ENCODE measurements around the gene PDE8B.

Gene PDE8B

DNA sequence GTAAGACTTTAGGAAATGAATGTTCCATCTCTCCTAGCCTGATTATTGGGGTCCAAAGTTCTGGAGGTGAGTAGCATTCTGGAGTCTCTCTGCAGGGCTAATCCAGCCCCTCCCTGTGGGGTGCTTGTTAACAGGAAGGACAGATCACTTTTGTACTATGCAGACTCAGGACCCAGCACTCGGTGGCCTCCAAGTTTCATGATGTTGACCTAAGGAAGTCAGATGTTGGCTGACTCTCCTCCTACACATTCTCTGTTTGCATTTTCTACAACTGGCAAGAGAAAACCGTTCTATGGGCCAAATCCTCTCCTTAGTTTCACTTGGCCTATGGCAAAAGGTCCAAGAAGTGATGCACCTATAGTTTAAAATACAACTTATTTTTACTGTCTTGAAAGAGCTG lies 5.5 kb upstream of the PDE8B start:
- H3K4me3 ChIP-seq (replicated peaks; ENCODE audit: low read depth, low read length) = no peak overlapping the region
- TF ChIP-seq, protein P1, sequence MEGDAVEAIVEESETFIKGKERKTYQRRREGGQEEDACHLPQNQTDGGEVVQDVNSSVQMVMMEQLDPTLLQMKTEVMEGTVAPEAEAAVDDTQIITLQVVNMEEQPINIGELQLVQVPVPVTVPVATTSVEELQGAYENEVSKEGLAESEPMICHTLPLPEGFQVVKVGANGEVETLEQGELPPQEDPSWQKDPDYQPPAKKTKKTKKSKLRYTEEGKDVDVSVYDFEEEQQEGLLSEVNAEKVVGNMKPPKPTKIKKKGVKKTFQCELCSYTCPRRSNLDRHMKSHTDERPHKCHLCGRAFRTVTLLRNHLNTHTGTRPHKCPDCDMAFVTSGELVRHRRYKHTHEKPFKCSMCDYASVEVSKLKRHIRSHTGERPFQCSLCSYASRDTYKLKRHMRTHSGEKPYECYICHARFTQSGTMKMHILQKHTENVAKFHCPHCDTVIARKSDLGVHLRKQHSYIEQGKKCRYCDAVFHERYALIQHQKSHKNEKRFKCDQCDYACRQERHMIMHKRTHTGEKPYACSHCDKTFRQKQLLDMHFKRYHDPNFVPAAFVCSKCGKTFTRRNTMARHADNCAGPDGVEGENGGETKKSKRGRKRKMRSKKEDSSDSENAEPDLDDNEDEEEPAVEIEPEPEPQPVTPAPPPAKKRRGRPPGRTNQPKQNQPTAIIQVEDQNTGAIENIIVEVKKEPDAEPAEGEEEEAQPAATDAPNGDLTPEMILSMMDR (IDR thresholded peaks at IDR 0.05; ENCODE audit: low read length, missing control alignments) = no peak
- no peak for DNase-seq (ENCODE audit: low read depth)

DNA sequence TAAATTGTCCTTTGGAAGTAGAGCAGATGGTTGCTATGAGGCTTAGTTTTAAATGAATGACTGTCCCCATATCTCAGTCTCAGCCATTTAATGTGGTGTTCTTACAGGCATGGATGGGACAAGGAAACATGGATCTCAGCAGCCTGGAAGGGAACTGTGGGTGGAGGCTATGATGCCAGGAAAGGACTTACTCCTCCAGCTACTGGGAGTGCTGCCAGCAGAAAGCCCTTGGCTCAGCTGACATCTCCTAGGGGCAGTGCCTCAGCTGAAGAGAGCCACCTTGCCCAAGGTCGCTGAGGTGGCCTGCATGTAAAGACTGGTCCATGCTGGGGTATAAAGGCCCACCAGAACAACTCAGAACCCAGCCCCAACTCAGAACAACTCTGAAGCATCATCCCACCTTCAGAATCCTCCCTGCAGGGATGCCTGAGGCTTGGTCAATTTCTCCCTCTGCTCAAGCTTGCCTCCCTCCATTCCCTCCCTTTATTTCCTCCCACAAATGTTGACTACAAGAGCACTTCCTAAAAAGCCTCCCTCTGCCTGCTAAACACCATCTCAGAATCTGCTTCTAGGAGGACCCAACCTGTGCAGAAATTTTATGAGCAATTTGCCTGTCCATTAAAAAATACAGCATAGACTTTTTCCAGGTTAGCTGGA lies 1.8 kb upstream of the PDE8B start:
- no peak overlapping the region for H3K4me3 ChIP-seq (replicated peaks; ENCODE audit: low read depth, low read length)
- TF ChIP-seq, protein P1 (IDR thresholded peaks at IDR 0.05; ENCODE audit: low read length, missing control alignments) = no peak
- no peak for DNase-seq (ENCODE audit: low read depth)

DNA sequence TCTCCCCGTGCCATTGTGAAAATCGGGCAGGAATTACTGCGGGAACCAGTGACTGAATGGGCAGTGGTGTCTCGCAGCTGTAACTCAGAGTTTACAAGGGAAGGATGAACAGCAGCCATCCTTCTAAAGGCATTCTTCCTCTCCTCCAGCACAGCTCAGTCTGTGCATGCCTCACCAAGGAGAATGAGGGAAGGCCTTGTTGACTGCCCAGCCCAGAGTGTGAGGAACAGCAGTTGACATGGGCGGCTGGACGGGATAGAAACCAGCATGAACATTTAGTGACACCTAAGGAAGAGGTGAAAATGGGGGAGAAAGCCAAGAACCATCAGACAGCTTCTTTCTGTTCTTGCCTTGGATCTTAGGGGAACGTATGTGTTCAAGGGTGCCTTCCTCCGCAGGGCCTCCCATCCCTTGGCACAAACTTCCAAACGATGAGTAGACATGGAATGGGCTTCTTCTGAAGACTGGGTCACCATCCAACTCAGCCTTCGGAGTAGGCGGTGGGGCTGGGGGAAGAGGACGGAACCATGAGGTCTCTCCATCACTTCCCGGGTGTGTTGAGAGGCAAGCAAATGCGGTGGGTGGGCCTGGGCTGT lies 887 bp upstream of the PDE8B start:
- no peak for DNase-seq (ENCODE audit: low read depth)
- TF ChIP-seq, protein P1 (IDR thresholded peaks at IDR 0.05; ENCODE audit: low read length, missing control alignments) = no peak
- no peak overlapping the region for H3K4me3 ChIP-seq (replicated peaks; ENCODE audit: low read depth, low read length)

- no peak for DNase-seq (ENCODE audit: low read depth)
- no peak overlapping the region for H3K4me3 ChIP-seq (replicated peaks; ENCODE audit: low read depth, low read length)
- TF ChIP-seq, protein P1 (IDR thresholded peaks at IDR 0.05; ENCODE audit: low read length, missing control alignments) = no peak
Observed at GRCh38 chr5:77210964-77211690, 647 bp downstream of the PDE8B start.

DNA sequence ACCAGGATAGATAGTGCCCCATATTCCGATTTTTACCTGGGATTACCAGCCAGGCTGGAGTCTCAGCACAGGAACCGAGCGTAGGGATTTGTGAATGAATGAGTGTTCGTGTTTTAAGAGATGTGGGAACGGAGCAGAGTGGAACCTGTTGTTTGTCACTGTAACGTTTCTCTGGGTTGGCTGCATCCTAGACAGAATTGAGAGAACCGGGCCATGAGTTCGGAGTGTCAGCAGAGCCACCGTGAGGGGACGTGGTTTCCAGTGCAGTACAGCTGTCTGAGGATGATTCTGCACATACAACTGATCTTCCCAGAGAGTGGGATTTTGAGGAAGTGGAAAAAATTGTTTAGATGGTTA lies 1.2 kb downstream of the PDE8B start:
- TF ChIP-seq, protein P1 (IDR thresholded peaks at IDR 0.05; ENCODE audit: low read length, missing control alignments) = no peak
- no peak for DNase-seq (ENCODE audit: low read depth)
- H3K4me3 ChIP-seq (replicated peaks; ENCODE audit: low read depth, low read length) = no peak overlapping the region

DNA sequence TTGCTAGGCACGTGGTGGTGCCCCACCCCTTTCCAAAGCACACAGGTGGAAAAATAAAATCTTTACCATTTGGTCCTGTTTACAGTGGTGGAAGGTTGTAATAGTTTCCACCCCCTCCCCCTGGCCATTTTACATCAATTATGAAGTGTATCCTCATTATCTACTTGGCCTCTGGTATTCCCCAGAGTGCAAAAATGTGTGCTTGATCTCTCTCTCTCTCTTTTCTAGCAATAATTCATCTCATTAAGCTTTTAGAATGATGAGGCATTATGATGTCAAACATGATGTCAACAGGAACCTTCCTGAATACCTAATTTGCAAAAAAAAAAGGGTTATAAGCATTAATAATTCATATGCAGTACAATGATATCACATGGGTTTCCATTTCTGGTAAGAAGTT lies 3.1 kb downstream of the PDE8B start:
- no peak for DNase-seq (ENCODE audit: low read depth)
- H3K4me3 ChIP-seq (replicated peaks; ENCODE audit: low read depth, low read length) = no peak overlapping the region
- TF ChIP-seq, protein P1 (IDR thresholded peaks at IDR 0.05; ENCODE audit: low read length, missing control alignments) = no peak

Measured in fibroblast of pulmonary artery (primary cell).